Stimulated activated CD8-positive, alpha-beta memory T cell treated with anti-CD3 and anti-CD28 coated beads, Interleukin-7, amount 100 ng/mL, for 1 hour (primary cell): Measurements from ENCODE around the gene MAPK11.

Experiments
- DNase-seq, 2 donors: peaks; one replicate each; pipeline ENCODE4 v3.0.0-alpha.2; 2020; ENCODE audit warnings: low read depth in 2 of 2

The MAPK11 gene

GRCh38 chr22:50307890-50308596 is 37.9 kb upstream of the MAPK11 start:
- DNase-seq = no peak

- DNase-seq = no peak
Observed at GRCh38 chr22:50306753-50307749, 36.9 kb upstream of the MAPK11 start, which contains the start of gene PLXNB2. Gene PLXNB2 (minus strand): TSS chr22:50307646. CDS start chr22:50290584, 17,062 bp downstream.

- no peak for DNase-seq
Observed at GRCh38 chr22:50305923-50306566, 35.9 kb upstream of the MAPK11 start.

DNA sequence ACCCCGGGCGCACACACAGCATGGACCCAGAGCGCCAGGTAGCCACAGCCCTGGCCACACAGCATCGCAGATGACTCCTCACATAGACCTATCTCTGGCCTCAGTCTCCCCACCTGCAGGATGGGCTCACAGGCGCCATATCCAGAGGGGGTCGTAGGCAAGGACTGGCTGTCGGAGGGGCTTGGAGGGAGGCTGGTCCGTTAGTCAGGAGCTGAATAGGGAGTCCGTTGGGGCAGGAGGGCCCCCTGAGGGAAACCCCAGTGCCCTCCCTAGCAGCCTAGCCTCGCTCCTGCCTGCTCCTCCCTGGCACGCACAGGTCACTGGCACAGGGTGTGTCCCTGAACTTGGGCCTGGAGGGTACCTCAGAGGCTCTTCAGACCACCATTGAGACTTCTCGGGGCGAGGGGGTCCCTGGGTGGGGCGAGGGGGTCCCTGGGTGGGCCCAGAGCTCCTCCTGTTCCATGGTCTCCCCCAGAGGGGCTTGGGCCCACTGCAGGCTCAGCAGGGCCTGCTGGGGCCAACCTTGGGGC is 35.3 kb upstream of the MAPK11 start:
- DNase-seq = no peak

GRCh38 chr22:50304528-50305392 is 34.6 kb upstream of the MAPK11 start:
- DNase-seq = no peak

DNA sequence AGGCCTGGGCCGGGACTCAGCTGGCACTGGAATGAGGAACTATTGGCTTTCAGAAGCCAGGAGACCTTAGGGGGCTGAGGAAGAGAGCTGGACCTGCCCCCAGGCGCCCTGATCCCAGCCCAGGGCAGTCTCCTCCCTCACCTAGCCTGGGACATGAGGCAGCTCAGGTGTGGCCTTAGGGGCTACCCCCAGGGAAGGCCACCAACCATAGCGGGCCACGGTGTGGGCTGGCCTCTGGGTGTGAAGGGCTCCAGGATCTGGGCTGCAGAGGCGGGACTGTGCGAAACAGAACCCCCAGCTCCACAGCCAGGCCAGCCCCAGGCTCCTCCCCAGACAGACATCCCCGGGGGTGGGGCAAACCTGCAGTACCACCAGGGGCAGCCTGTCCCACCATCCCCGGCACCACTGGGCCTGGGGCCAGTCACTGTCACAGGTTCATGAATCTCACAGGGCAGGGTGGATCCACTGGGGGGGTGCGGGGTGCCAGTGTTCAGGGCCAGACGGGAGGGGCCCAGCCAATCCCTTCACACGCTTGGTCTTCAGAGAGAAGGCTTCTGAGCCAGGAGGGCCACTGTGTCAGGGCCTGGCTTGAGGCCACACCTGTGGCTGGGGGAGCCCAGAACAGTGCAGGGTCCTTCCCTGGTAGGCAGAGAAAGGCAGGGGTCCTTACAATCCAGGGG is 33.8 kb upstream of the MAPK11 start:
- DNase-seq = no peak

DNA sequence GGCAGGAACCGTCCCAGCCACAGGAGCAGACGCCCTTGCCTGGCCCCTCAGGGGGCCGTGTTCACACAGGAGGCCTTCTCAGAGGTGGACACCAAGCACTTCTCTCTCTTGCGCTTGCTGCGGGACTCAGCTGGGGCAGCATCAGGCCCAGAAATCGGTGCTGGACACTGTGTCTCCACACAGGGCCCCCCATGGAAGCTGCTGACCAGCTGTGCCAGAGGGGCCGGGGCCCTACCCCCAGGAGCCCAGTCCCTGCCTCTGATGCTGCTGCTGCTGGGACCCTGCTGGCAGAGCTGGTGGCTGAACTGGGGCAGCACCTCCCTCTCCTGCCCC is 33.3 kb upstream of the MAPK11 start:
- no peak for DNase-seq

DNA sequence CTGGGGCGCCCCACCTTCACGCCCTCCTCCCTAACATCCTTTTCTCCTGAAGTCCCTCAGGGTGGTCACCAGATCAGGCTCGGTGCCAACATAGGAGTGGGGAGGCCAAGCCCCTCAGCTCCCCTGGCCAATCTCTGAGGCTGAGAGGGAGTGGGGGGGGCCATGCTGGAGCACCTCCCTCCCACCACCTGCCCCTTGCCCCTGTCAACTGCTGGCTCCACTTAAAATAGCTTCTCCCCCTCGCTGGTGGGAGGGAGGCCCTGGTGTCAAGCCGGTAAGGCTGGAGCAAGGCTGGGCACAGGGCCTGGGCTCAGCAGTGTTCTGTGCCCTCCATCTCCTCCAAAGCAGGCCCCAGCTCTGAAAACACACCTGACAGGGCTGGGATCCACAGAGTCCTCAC is 32.4 kb upstream of the MAPK11 start:
- no peak for DNase-seq

DNA sequence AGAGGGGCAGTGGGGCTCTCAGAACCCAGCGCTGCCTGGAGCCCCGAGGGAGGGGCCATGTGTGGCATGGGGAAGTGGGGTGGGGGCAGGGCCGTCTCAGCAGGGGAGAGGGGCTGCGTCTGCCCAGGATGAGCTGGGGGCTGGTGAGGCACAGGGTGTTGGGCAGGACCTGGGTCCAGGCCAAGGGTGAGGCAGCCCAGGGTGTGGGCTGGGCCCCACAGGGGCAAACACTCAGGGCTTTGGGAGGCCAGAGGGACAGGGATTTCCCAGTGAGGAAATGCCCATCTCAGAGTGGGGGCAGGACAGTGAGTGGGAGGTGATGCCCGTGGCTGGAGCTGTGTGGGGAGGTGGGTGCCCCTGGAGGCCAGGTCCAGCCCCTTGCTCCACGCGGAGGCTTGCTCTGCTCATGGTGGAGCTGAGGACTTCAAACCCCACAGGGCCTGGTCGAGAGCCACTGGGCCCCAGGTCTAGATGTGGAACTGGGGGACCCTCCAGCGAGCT is 31.9 kb upstream of the MAPK11 start:
- DNase-seq = no peak

DNA sequence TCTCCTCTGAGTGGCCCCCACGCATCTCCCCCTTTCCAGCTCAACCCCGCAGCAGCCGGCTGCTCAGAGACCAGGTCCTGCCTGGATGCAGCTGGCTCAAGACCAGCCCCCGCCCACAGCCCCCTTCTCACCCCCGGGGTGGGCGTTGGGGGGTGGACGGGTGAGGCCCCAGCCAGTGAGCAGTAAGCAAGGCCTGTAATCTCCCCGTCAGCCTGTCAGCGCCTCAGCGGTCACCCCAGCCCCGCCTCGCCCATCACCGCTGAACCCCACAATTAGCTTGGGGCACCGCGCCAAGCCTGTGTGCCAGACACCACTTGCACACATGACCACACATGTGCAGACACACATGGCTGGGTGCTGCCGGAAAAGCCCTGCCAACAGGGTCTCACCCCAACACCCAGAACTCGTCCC is 31.4 kb upstream of the MAPK11 start:
- DNase-seq = no peak

- no peak for DNase-seq
Observed at GRCh38 chr22:50300620-50301257, 30.6 kb upstream of the MAPK11 start.

- no peak for DNase-seq
Observed at GRCh38 chr22:50299785-50300619, 29.8 kb upstream of the MAPK11 start.

DNA sequence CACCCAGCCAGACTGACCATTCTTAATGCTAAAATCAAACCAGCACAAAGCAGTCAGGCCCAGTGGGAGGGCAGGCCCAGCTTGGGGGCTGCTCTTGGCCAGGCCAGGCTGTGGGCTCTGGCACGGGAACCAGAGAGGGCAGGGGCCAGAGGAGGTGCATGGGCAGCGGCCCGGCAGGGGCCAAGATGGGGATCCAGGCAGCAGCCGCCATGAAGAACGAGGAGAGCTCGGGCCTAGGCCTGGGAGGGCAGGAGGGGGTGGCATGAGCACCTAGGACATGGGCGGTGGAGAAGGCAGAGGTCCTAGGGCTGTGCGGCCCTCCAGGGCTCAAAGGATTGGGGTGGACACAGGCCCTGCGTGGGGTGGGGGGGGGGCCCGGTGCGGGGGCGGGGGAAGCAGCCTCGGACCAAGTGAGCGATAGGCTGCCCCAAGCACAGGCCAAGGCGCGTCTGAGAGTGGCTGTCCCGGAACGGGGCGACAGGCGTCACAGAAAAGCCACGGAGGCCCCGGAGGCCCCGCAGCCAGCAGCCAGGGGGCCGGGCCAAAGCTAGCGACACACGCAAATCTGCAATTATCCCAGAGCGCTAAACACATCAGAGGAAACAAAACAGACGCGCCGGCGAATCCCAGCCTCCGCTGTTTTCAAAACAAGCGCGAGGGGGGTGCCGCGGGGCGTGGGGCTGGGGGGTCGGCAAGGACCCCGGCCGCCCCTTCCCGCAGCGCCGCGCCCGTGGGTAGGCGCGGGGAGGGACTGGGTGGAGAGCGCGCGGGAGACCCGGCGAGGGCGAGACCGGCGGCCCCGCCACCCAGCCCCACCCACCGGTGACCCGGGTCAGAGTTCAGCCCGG is 29.0 kb upstream of the MAPK11 start:
- DNase-seq = no peak

- no peak for DNase-seq
Observed at GRCh38 chr22:50298266-50298637, 28.1 kb upstream of the MAPK11 start.

DNA sequence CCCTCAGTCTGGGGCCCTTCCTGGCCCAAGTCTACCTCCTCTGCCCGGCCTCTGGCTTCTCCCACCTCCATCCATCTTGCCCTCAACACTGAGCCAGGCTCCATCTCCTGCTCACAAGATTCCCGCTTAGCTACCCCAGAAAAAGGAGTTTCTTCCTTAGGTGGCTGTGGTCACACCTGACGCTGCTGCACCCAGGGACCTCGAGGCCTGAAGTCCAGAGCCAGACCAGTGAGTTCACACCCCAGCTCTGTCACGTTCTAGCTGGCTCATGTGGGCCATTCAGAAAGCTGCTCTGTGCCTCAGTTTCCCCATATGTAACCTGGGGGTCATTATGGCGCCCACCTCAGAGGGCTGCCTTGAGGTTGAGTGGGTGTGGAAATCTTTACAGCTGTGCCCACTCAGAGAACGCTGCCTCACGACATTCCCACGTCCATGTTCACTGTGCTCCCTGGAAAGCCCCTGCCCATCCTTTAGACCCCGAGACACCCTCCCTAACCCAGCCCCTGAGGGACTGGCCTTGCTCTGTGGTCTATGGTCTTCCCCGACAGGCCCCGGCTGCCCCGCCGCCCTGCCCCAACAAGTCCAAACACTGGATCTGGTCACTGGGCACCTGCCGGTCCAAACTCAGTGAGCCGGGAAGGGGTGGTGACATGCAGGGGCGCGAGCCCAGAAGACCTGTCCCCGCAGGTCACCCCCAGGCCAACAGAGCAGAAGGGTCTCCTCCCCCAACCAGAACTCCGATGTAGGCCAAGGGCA is 27.5 kb upstream of the MAPK11 start:
- no peak for DNase-seq

DNA sequence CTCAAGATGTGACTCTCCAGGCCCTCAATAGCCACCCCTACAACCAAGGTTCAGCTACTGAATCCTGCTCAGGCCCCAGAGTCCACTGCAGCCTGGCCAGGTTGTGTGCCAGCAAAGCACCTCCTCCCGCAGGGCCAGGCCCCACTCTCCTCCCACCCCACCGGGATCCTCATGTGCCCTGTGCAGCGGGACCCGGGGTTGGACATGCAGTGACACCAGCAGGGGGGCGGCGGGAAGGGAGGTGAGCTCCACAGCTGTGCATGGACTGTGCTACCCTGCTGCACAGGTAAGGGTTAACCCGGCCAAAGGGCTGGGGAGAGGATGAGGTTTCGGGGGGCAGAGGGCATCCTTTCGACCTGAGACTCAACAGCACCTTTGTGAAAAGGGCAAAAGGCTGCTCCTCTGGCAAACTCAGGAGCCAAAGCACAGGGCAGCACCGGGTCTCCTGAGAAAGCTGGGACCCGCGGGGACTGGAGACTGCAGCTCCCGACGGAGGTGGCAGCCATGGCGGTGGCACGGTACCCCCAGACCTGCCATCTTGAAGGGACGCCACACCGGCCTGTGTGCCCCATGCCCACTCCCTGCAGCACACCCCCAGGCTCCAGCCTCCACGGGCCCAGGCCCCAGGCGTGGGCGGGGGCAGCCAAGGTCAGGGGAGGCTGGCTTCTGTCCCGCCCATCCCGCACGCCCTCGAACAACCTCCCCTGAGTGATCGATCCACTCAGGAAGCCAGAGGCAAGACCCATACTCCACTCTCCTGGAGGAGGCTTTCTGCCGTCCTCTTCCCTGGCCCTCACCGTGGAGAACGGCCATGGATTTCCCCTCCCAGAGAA is 26.7 kb upstream of the MAPK11 start:
- no peak for DNase-seq

DNA sequence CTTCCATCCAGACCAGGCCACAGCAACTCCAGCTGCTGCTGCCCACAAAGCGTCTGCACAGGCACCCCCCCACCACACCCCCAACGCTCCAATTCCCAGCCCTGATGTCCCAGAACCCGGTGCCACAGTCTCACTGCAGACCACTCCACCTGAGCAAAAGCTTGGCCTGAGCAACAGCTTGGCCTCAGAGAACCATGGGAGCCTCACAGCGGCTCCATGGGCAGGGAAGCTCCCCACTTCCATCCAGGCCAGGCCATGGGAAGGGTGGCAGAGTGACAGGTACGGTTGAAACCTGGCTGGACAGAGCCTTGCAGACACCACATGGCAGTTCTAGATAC is 24.1 kb upstream of the MAPK11 start:
- no peak for DNase-seq
